Mesenchymal stem cell (in vitro differentiated cells and primary cell): ENCODE results near the gene TEAD1.
A peak's percentile ranks its signal among the peaks of the same experiment; 100 is the strongest.

Experiments used
- DNase-seq: peaks from one replicate; pipeline ENCODE4 v3.0.0-alpha.2; 2013
- H2AFZ ChIP-seq: one replicate; pipeline ENCODE4 v1.6.1; 2013; ENCODE audit warnings: low read depth, mild to moderate bottlenecking, control low read depth, inconsistent platforms, low read length, moderate library complexity
- H2AK5ac ChIP-seq: 2 replicates; pipeline ENCODE4 v1.6.1; 2013; ENCODE audit warnings: low read length, moderate library complexity, mild to moderate bottlenecking, inconsistent platforms; ENCODE audit not compliant: severe bottlenecking
- H2BK120ac ChIP-seq: one replicate; pipeline ENCODE4 v1.6.1; 2013; ENCODE audit warnings: low read depth, mild to moderate bottlenecking, inconsistent platforms, low read length, moderate library complexity
- H2BK12ac ChIP-seq, 2 experiments: one replicate each; pipeline ENCODE4 v1.6.1; 2013; ENCODE audit warnings: inconsistent platforms in 2 of 2, low read length in 2 of 2, mild to moderate bottlenecking in 2 of 2, moderate library complexity in 2 of 2, control low read depth in 1 of 2
- H2BK15ac ChIP-seq: one replicate; pipeline ENCODE4 v1.6.1; 2013; ENCODE audit warnings: mild to moderate bottlenecking, low read depth, inconsistent platforms; ENCODE audit not compliant: poor library complexity, severe bottlenecking
- H2BK5ac ChIP-seq: 2 replicates; pipeline ENCODE4 v1.6.1; 2013; ENCODE audit warnings: low read depth, mild to moderate bottlenecking, low read length, control low read depth, inconsistent platforms; ENCODE audit not compliant: poor library complexity, severe bottlenecking
- H3K14ac ChIP-seq, 2 experiments: one replicate each; pipeline ENCODE4 v1.6.1; 2013; ENCODE audit warnings: inconsistent platforms in 2 of 2, low read length in 2 of 2, control low read depth in 1 of 2, mild to moderate bottlenecking in 1 of 2, moderate library complexity in 1 of 2
- H3K18ac ChIP-seq, 2 experiments: one replicate each; pipeline ENCODE4 v1.6.1; 2013; ENCODE audit warnings: inconsistent platforms in 2 of 2, low read length in 2 of 2, control low read depth in 1 of 2, low read depth in 1 of 2, mild to moderate bottlenecking in 1 of 2
- H3K23ac ChIP-seq, 2 experiments: one replicate each; pipeline ENCODE4 v1.6.1; 2013; ENCODE audit warnings: inconsistent platforms in 2 of 2, low read length in 2 of 2, mild to moderate bottlenecking in 2 of 2, moderate library complexity in 2 of 2, control low read depth in 1 of 2
- H3K27ac ChIP-seq: 2 replicates; pipeline ENCODE4 v1.5.1; 2013; ENCODE audit warnings: mild to moderate bottlenecking, moderate library complexity, low read length, control low read depth, inconsistent platforms; ENCODE audit not compliant: poor library complexity, severe bottlenecking
- H3K27me3 ChIP-seq, 2 experiments: 2 replicates each; pipeline versions ENCODE4 v1.6.1 to v1.7.0; 2013; ENCODE audit warnings: low read length in 2 of 2, mild to moderate bottlenecking in 2 of 2, moderate library complexity in 2 of 2, control low read depth in 1 of 2, inconsistent platforms in 1 of 2; ENCODE audit not compliant: control insufficient read depth in 1 of 2, insufficient read depth in 1 of 2
- H3K36me3 ChIP-seq, 2 experiments: 2 replicates each; pipeline versions ENCODE4 v1.6.1 to v1.7.0; 2013; ENCODE audit warnings: low read length in 2 of 2, control low read depth in 1 of 2, inconsistent platforms in 1 of 2, low read depth in 1 of 2, mild to moderate bottlenecking in 1 of 2; ENCODE audit not compliant: insufficient read depth in 2 of 2, control insufficient read depth in 1 of 2
- H3K4ac ChIP-seq, 2 experiments: one replicate each; pipeline ENCODE4 v1.6.1; 2013; ENCODE audit warnings: inconsistent platforms in 2 of 2, low read length in 2 of 2, mild to moderate bottlenecking in 2 of 2, moderate library complexity in 2 of 2, control low read depth in 1 of 2, low read depth in 1 of 2
- H3K4me1 ChIP-seq: 2 replicates; pipeline ENCODE4 v1.6.1; 2013; ENCODE audit warnings: low read depth, low read length, control low read depth; ENCODE audit not compliant: control insufficient read depth, insufficient read depth
- H3K4me2 ChIP-seq: 2 replicates; pipeline ENCODE4 v1.6.1; 2013; ENCODE audit warnings: low read length, mild to moderate bottlenecking, inconsistent platforms; ENCODE audit not compliant: poor library complexity, severe bottlenecking
- H3K4me3 ChIP-seq, 2 experiments: 2 replicates each; pipeline versions ENCODE4 v1.5.1 to v1.7.0; 2013; ENCODE audit warnings: low read length in 2 of 2, mild to moderate bottlenecking in 2 of 2, control low read depth in 1 of 2, low read depth in 1 of 2; ENCODE audit not compliant: insufficient read depth in 1 of 2
- H3K79me1 ChIP-seq: replicated peaks from 2 replicates; pipeline ENCODE4 v1.6.1; 2013; ENCODE audit warnings: mild to moderate bottlenecking, control low read depth, low read length, inconsistent platforms; ENCODE audit not compliant: poor library complexity, severe bottlenecking
- H3K9ac ChIP-seq: 2 replicates; pipeline ENCODE4 v1.7.0; 2013; ENCODE audit warnings: mild to moderate bottlenecking, low read length, moderate library complexity
- H3K9me3 ChIP-seq: 2 replicates; pipeline ENCODE4 v1.7.0; 2013; ENCODE audit warnings: mild to moderate bottlenecking, low read length; ENCODE audit not compliant: control insufficient read depth
- H4K8ac ChIP-seq: one replicate; pipeline ENCODE4 v1.6.1; 2013; ENCODE audit warnings: inconsistent platforms, mild to moderate bottlenecking, low read length, moderate library complexity
- H4K91ac ChIP-seq: one replicate; pipeline ENCODE4 v1.6.1; 2013; ENCODE audit warnings: mild to moderate bottlenecking, low read length, inconsistent platforms
- whole genome bisulfite sequencing: methylation state at CpG from one replicate; pipeline ENCODE4 v1.1.7; 2013; ENCODE audit warnings: mixed read lengths; 5-methylcytosine and 5-hydroxymethylcytosine counted together

TEAD1 gene

GRCh38 chr11:12705874-12706273, 31.7 kb downstream of the TEAD1 start:
- no peak overlapping the region for H4K91ac ChIP-seq
- peaks cover 0 to 18% of the 10 kb centered on the region in 2 experiments for H3K36me3 ChIP-seq
- H3K4me1 ChIP-seq, result peaks cover 12% of the 10 kb centered on the region
- no peak overlapping the region for H3K18ac ChIP-seq
- H3K27me3 ChIP-seq, result no peaks in the 10 kb centered on the region
- no peak overlapping the region for H2BK12ac ChIP-seq
- H2AK5ac ChIP-seq, result no peak overlapping the region
- no peak overlapping the region for H3K4me3 ChIP-seq
- peaks cover 3% of the 10 kb centered on the region for H3K79me1 ChIP-seq
- no peak overlapping the region for H3K14ac ChIP-seq
- H2BK5ac ChIP-seq, result no peak overlapping the region
- no peaks in the 10 kb centered on the region for H3K9me3 ChIP-seq
- WGBS, result 60% methylated on average over 2 of the region's 3 CpGs
- H3K9ac ChIP-seq, result no peak overlapping the region
- H2BK15ac ChIP-seq, result no peak overlapping the region
- no peak for DNase-seq
- no peak overlapping the region for H2BK120ac ChIP-seq
- no peak overlapping the region for H3K4ac ChIP-seq
- no peak overlapping the region for H4K8ac ChIP-seq
- no peak overlapping the region for H3K4me2 ChIP-seq
- H3K23ac ChIP-seq, result no peak overlapping the region
- no peak overlapping the region for H2AFZ ChIP-seq
- H3K27ac ChIP-seq, result no peak overlapping the region

- Histone ChIP-seq H2BK120ac (no peak overlapping the region), H4K91ac (no peak overlapping the region), H2BK12ac (no peak overlapping the region), H2BK5ac (no peak overlapping the region), H3K9ac (no peak overlapping the region), H2AK5ac (no peak overlapping the region), H3K9me3 (no peaks in the 10 kb centered on the region), H3K36me3 (peaks cover 0 to 18% of the 10 kb centered on the region in 2 experiments), H3K14ac (no peak overlapping the region), H2AFZ (no peak overlapping the region), H3K27me3 (no peaks in the 10 kb centered on the region), H3K4ac (no peak overlapping the region), H3K4me3 (no peak overlapping the region), H3K23ac (no peak overlapping the region), H3K4me2 (no peak overlapping the region), H4K8ac (no peak overlapping the region), H3K79me1 (peaks cover 5% of the 10 kb centered on the region), H3K4me1 (peaks cover 12% of the 10 kb centered on the region), H3K18ac (peak overlapping the region in 1 of 2 experiments; percentile 37), H3K27ac (no peak overlapping the region), H2BK15ac (no peak overlapping the region)
- DNase-seq, result no peak
- 73% methylated on average over 9 of the region's 9 CpGs for WGBS
Observed at GRCh38 chr11:12706545-12707499, 32.6 kb downstream of the TEAD1 start.

- H3K36me3 ChIP-seq, result peaks cover 0 to 18% of the 10 kb centered on the region in 2 experiments
- H3K9ac ChIP-seq, result no peak overlapping the region
- H3K9me3 ChIP-seq, result no peaks in the 10 kb centered on the region
- H3K4ac ChIP-seq, result no peak overlapping the region
- no peak overlapping the region for H2BK120ac ChIP-seq
- no peak overlapping the region for H2BK5ac ChIP-seq
- no peak overlapping the region for H3K23ac ChIP-seq
- H3K79me1 ChIP-seq, result peaks cover 7% of the 10 kb centered on the region
- H3K4me1 ChIP-seq, result peaks cover 10% of the 10 kb centered on the region
- H3K14ac ChIP-seq, result no peak overlapping the region
- no peak overlapping the region for H4K8ac ChIP-seq
- no peak overlapping the region for H2BK12ac ChIP-seq
- DNase-seq, result no peak
- H2AK5ac ChIP-seq, result no peak overlapping the region
- H3K4me3 ChIP-seq, result no peak overlapping the region
- H3K27ac ChIP-seq, result no peak overlapping the region
- H2AFZ ChIP-seq, result no peak overlapping the region
- H2BK15ac ChIP-seq, result no peak overlapping the region
- no peaks in the 10 kb centered on the region for H3K27me3 ChIP-seq
- peak overlapping the region in 1 of 2 experiments; percentile 37 for H3K18ac ChIP-seq
- no peak overlapping the region for H4K91ac ChIP-seq
- no peak overlapping the region for H3K4me2 ChIP-seq
Observed at GRCh38 chr11:12707500-12707880, 33.3 kb downstream of the TEAD1 start.

- Histone ChIP-seq H3K4ac (no peak overlapping the region), H3K14ac (peak overlapping the region in 1 of 2 experiments; percentile 41), H4K8ac (no peak overlapping the region), H2AFZ (no peak overlapping the region), H3K23ac (no peak overlapping the region), H2BK5ac (no peak overlapping the region), H4K91ac (no peak overlapping the region), H3K27ac (no peak overlapping the region), H3K18ac (no peak overlapping the region), H3K36me3 (peaks cover 3 to 7% of the 10 kb centered on the region in 2 experiments), H3K9me3 (no peaks in the 10 kb centered on the region), H2BK15ac (no peak overlapping the region), H3K4me1 (peaks cover 11% of the 10 kb centered on the region), H3K4me2 (no peak overlapping the region), H3K27me3 (no peaks in the 10 kb centered on the region), H3K4me3 (no peak overlapping the region), H3K9ac (no peak overlapping the region), H2BK120ac (no peak overlapping the region), H2BK12ac (no peak overlapping the region), H3K79me1 (peaks cover 19% of the 10 kb centered on the region), H2AK5ac (no peak overlapping the region)
- DNase-seq, result no peak
- WGBS, result 89% methylated on average over 1 of the region's 1 CpG
Observed at GRCh38 chr11:12711496-12711895, 37.3 kb downstream of the TEAD1 start.
